SK-N-SH (cell line): ENCODE data around the gene ARHGEF7. TPM values are rescaled to one million over a fixed set of nuclear protein-coding genes. Genes with fewer than 3 reads are reported as not detected.

Experiments used
- CTCF ChIA-PET: fragments of 300-600, 350-600 bp; formaldehyde crosslinking; extraction: SDS; loops from one replicate; lab custom pipeline; 2021; lab: Yijun Ruan, JAX
- POLR2A ChIA-PET: fragments of 350-600 bp; sonication (Branson Sonifier 250); formaldehyde crosslinking; extraction: SDS; loops from one replicate; lab custom pipeline; 2020; ENCODE audit warnings: antibody characterized with exemption, inconsistent platforms; lab: Yijun Ruan, JAX
- DNase-seq: peaks from one replicate; pipeline ENCODE4 v3.0.0; 2012
- H2AFZ ChIP-seq: fragments of 200-600 bp; sonication (generic); 2 replicates; pipeline ENCODE4 v1.8.1; 2016; ENCODE audit warnings: antibody characterized with exemption, mild to moderate bottlenecking, low read depth
- H3F3A ChIP-seq: fragments of 200-600 bp; sonication (generic); replicated peaks from 2 replicates; pipeline ENCODE3; 2016; ENCODE audit warnings: antibody characterized with exemption, mild to moderate bottlenecking; ENCODE audit not compliant: insufficient read depth
- H3K27ac ChIP-seq, 2 experiments: fragments of 200-500 bp in 1 of 2; fragments of 200-600 bp in 1 of 2; sonication (Bioruptor generic) in 1 of 2; sonication (generic), shearing (Covaris generic) in 1 of 2; 2 replicates each; pipeline versions ENCODE4 v1.5.1 to v1.6.1; 2014 to 2016; ENCODE audit warnings: low read depth in 2 of 2, inconsistent platforms in 1 of 2, low read length in 1 of 2, mild to moderate bottlenecking in 1 of 2, mixed read lengths in 1 of 2
- H3K27me3 ChIP-seq: fragments of 200-600 bp; sonication (generic), shearing (Covaris generic); 2 replicates; pipeline ENCODE4 v1.6.1; 2016; ENCODE audit warnings: mixed run types; ENCODE audit not compliant: insufficient read depth
- H3K36me3 ChIP-seq, 2 experiments: fragments of 200-500 bp in 1 of 2; fragments of 200-600 bp in 1 of 2; sonication (Bioruptor generic) in 1 of 2; sonication (generic) in 1 of 2; replicated peaks in 1 of 2; 2 replicates each; pipeline versions ENCODE3 to v1.5.1; 2014 to 2016; ENCODE audit warnings: low read length in 1 of 2, mild to moderate bottlenecking in 1 of 2; ENCODE audit not compliant: insufficient read depth in 2 of 2, control insufficient read depth in 1 of 2
- H3K4me1 ChIP-seq, 2 experiments: fragments of 200-500 bp in 1 of 2; fragments of 200-600 bp in 1 of 2; sonication (Bioruptor generic) in 1 of 2; sonication (generic), shearing (Covaris generic) in 1 of 2; 2 replicates each; pipeline versions ENCODE4 v1.5.1 to v1.6.1; 2014 to 2016; ENCODE audit warnings: low read depth in 1 of 2, low read length in 1 of 2, mixed run types in 1 of 2; ENCODE audit not compliant: insufficient read depth in 2 of 2, control insufficient read depth in 1 of 2
- H3K4me2 ChIP-seq: fragments of 200-600 bp; sonication (generic), shearing (Covaris generic); 2 replicates; pipeline ENCODE4 v1.6.1; 2017; ENCODE audit warnings: mixed run types
- H3K4me3 ChIP-seq, 2 experiments: fragments of 200-500 bp in 1 of 2; fragments of 200-600 bp in 1 of 2; sonication (Bioruptor generic) in 1 of 2; sonication (generic), shearing (Covaris generic) in 1 of 2; 2 replicates each; pipeline versions ENCODE4 v1.5.1 to v1.8.1; 2014 to 2016; ENCODE audit warnings: low read depth in 2 of 2, inconsistent platforms in 1 of 2, low read length in 1 of 2, mild to moderate bottlenecking in 1 of 2, mixed read lengths in 1 of 2, moderate library complexity in 1 of 2
- H3K79me2 ChIP-seq: fragments of 200-600 bp; sonication (generic); 2 replicates; pipeline ENCODE4 v1.8.1; 2017; ENCODE audit warnings: mild to moderate bottlenecking; ENCODE audit not compliant: insufficient read depth
- H3K9ac ChIP-seq: fragments of 200-600 bp; sonication (generic); 2 replicates; pipeline ENCODE4 v1.6.1; 2017; ENCODE audit warnings: mixed run types
- H3K9me2 ChIP-seq: fragments of 200-600 bp; sonication (generic); 2 replicates; pipeline ENCODE4 v1.6.1; 2017; ENCODE audit warnings: mixed run types
- H3K9me3 ChIP-seq: fragments of 200-600 bp; sonication (generic); 2 replicates; pipeline ENCODE4 v1.6.1; 2017; ENCODE audit warnings: mixed run types, mild to moderate bottlenecking, moderate library complexity
- H4K20me1 ChIP-seq: fragments of 200-600 bp; sonication (generic); 2 replicates; pipeline ENCODE4 v1.6.1; 2017; ENCODE audit warnings: mild to moderate bottlenecking, mixed run types; ENCODE audit not compliant: insufficient read depth
- ELF1 ChIP-seq: IDR thresholded peaks from 2 replicates; pipeline ENCODE4 v1.4.0; 2012
- EP300 ChIP-seq, 2 experiments: IDR thresholded peaks; 2 replicates each; pipeline versions ENCODE4 v1.4.0 to v1.6.1; 2012; ENCODE audit warnings: borderline replicate concordance in 1 of 2, low read depth in 1 of 2, low read length in 1 of 2
- FOSL2 ChIP-seq: IDR thresholded peaks from 2 replicates; pipeline ENCODE4 v1.4.0; 2012; ENCODE audit warnings: low read depth, mild to moderate bottlenecking, moderate library complexity, borderline replicate concordance
- FOXJ3 ChIP-seq: sonication (generic); formaldehyde crosslinking; IDR thresholded peaks from 2 replicates; pipeline ENCODE4 v1.5.1; 2020; ENCODE audit warnings: mild to moderate bottlenecking, missing genetic modification reagents
- FOXM1 ChIP-seq: IDR thresholded peaks from 2 replicates; pipeline ENCODE4 v1.4.0; 2012; ENCODE audit warnings: low read depth, mild to moderate bottlenecking
- GABPA ChIP-seq: IDR thresholded peaks from 2 replicates; pipeline ENCODE4 v1.4.0; 2012; ENCODE audit warnings: low read depth, mild to moderate bottlenecking
- GATA2 ChIP-seq: sonication (generic); formaldehyde crosslinking; IDR thresholded peaks from 2 replicates; pipeline ENCODE4 v1.5.0; 2020; ENCODE audit warnings: mild to moderate bottlenecking, missing genetic modification reagents
- IRF3 ChIP-seq: fragments of 150-350 bp; IDR thresholded peaks from 2 replicates; pipeline ENCODE4 v1.6.1; 2016; ENCODE audit warnings: mild to moderate bottlenecking, low read depth, low read length
- JUND ChIP-seq: IDR thresholded peaks from 2 replicates; pipeline ENCODE4 v1.4.0; 2012
- MEF2A ChIP-seq: IDR thresholded peaks from 2 replicates; pipeline ENCODE4 v1.4.0; 2012; ENCODE audit warnings: low read depth, borderline replicate concordance
- MXI1 ChIP-seq: IDR thresholded peaks from 2 replicates; pipeline ENCODE4 v1.6.1; 2012; ENCODE audit warnings: mild to moderate bottlenecking, low read depth, low read length, improper control_type of control experiment
- NFIC ChIP-seq: IDR thresholded peaks from 2 replicates; pipeline ENCODE4 v1.4.0; 2012; ENCODE audit warnings: borderline replicate concordance
- RAD21 ChIP-seq: IDR thresholded peaks from 2 replicates; pipeline ENCODE4 v1.6.1; 2012; ENCODE audit warnings: mild to moderate bottlenecking, low read length
- RCOR1 ChIP-seq: fragments of 150-350 bp; IDR thresholded peaks from 2 replicates; pipeline ENCODE4 v1.6.1; 2017; ENCODE audit warnings: antibody characterized with exemption, low read length
- SMC3 ChIP-seq: IDR thresholded peaks from 2 replicates; pipeline ENCODE4 v1.6.1; 2012; ENCODE audit warnings: low read depth, low read length, improper control_type of control experiment
- TAF1 ChIP-seq: IDR thresholded peaks from 2 replicates; pipeline ENCODE4 v1.6.1; 2012; ENCODE audit warnings: low read depth, mild to moderate bottlenecking, low read length, moderate library complexity, borderline replicate concordance
- TCF12 ChIP-seq: IDR thresholded peaks from 2 replicates; pipeline ENCODE4 v1.4.0; 2012
- TEAD4 ChIP-seq: IDR thresholded peaks from 2 replicates; pipeline ENCODE4 v1.4.0; 2012; ENCODE audit warnings: mild to moderate bottlenecking, borderline replicate concordance; ENCODE audit not compliant: insufficient read depth
- ZBTB33 ChIP-seq: IDR thresholded peaks from 2 replicates; pipeline ENCODE4 v1.4.0; 2012; ENCODE audit warnings: low read depth, borderline replicate concordance
- WGBS: methylation state at CpG from one replicate; pipeline ENCODE4 v1.1.6; 2017; ENCODE audit warnings: low lambda C conversion rate; 5-methylcytosine and 5-hydroxymethylcytosine counted together
- polyA plus RNA-seq, 3 experiments: library from polyadenylated mRNA; depleted of rRNA; stranded (reverse); fragments of >200 nt; gene quantifications; 2 replicates each; pipeline ENCODE4 v1.2.3, GENCODE V29; 2012
- TF ChIP-seq, protein P1 (sequence below): IDR thresholded peaks from 2 replicates; pipeline ENCODE4; 2012
- TF ChIP-seq, protein P2 (sequence below): IDR thresholded peaks from 2 replicates; pipeline ENCODE4 v1.4.0; 2012; ENCODE audit warnings: low read depth, borderline replicate concordance

Gene ARHGEF7
- polyA plus RNA-seq, 1 of the 3 experiments (the other 2 are of a cell fraction): 21.6 TPM

- H3K79me2 ChIP-seq: no peaks in the 10 kb centered on the region
- H3K27ac ChIP-seq: no peak overlapping the region
- TF ChIP-seq GATA2 (CRISPR knock-in tag) (no peak), RCOR1 (no peak), TAF1 (no peak), SMC3 (no peak), FOSL2 (no peak), TEAD4 (no peak), GABPA (no peak), JUND (no peak), IRF3 (no peak)
- TF ChIP-seq, protein P1, sequence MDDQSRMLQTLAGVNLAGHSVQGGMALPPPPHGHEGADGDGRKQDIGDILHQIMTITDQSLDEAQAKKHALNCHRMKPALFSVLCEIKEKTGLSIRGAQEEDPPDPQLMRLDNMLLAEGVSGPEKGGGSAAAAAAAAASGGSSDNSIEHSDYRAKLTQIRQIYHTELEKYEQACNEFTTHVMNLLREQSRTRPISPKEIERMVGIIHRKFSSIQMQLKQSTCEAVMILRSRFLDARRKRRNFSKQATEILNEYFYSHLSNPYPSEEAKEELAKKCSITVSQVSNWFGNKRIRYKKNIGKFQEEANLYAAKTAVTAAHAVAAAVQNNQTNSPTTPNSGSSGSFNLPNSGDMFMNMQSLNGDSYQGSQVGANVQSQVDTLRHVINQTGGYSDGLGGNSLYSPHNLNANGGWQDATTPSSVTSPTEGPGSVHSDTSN: no peak
- TF ChIP-seq, protein P2, sequence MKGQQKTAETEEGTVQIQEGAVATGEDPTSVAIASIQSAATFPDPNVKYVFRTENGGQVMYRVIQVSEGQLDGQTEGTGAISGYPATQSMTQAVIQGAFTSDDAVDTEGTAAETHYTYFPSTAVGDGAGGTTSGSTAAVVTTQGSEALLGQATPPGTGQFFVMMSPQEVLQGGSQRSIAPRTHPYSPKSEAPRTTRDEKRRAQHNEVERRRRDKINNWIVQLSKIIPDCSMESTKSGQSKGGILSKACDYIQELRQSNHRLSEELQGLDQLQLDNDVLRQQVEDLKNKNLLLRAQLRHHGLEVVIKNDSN: no peak
- TF ChIP-seq, all 33 proteins: peak for 0
- WGBS: 97% methylated on average over 11 of the region's 11 CpGs
- no peak for DNase-seq
- no peaks in the 10 kb centered on the region for H3K9me3 ChIP-seq
- H3K36me3 ChIP-seq: peaks cover 55 to 65% of the 10 kb centered on the region in 2 experiments
- H3K4me1 ChIP-seq: no peaks in the 10 kb centered on the region
- H3K9me2 ChIP-seq: no peaks in the 10 kb centered on the region
- POLR2A ChIA-PET: no interaction called here
- H3K27me3 ChIP-seq: no peaks in the 10 kb centered on the region
- CTCF ChIA-PET: no interaction called here
- no peaks in the 10 kb centered on the region for H3F3A ChIP-seq
- H3K9ac ChIP-seq: no peak overlapping the region
- H3K4me2 ChIP-seq: no peak overlapping the region
- H2AFZ ChIP-seq: no peak overlapping the region
- no peaks in the 10 kb centered on the region for H4K20me1 ChIP-seq
- no peak overlapping the region for H3K4me3 ChIP-seq
These were observed 188.4 kb downstream of the ARHGEF7 start for GRCh38 chr13:111303559-111303958.

DNA sequence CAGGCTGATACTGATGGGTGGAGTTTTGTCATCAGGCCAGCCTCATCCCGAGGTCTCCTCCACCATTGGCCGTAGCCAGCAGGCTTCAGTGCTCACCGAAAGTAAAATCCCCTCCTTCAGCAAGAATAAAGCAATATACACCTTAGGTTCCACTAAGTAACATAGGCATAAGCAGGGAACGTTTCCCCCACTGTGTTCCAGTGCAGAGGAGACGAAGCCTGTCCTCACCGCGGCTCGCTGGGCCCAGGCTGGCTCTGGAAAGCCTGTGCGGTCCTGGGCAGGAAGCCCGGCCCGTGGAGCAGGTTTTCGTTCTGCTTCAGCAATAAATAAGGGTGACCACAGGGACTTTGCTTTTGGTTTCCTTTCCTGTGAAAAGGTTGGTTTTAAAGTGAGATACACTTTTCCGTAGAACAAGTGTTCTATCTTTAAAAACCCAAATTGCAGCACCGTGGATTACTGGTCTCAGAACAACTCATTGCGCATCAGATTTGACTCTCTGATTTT lies 189.0 kb downstream of the ARHGEF7 start:
- Histone ChIP-seq H3K4me2 (no peak overlapping the region), H3K9me3 (no peaks in the 10 kb centered on the region), H3K27me3 (no peaks in the 10 kb centered on the region), H3K4me3 (no peak overlapping the region), H3K79me2 (no peaks in the 10 kb centered on the region), H3K4me1 (no peaks in the 10 kb centered on the region), H3K36me3 (peaks cover 55 to 63% of the 10 kb centered on the region in 2 experiments), H3K9ac (no peak overlapping the region), H4K20me1 (no peaks in the 10 kb centered on the region), H2AFZ (no peak overlapping the region), H3K9me2 (no peaks in the 10 kb centered on the region), H3F3A (no peaks in the 10 kb centered on the region), H3K27ac (no peak overlapping the region)
- WGBS: 95% methylated on average over 13 of the region's 15 CpGs
- no peak for DNase-seq
- TF ChIP-seq TEAD4: no peak
- no peak for TF ChIP-seq FOXJ3 (CRISPR knock-in tag)
- TF ChIP-seq NFIC: no peak
- TF ChIP-seq RAD21: no peak
- no peak for TF ChIP-seq IRF3
- no peak for TF ChIP-seq ELF1
- no peak for TF ChIP-seq TCF12
- no peak for TF ChIP-seq ZBTB33
- no peak for TF ChIP-seq MXI1
- TF ChIP-seq FOXM1: no peak
- TF ChIP-seq MEF2A: no peak
- no peak for TF ChIP-seq EP300 (IDR thresholded peaks at IDR 0.05; ENCODE audit: borderline replicate concordance in 1 of 2, low read depth in 1 of 2, low read length in 1 of 2)
- POLR2A ChIA-PET: no interaction called here
- CTCF ChIA-PET: no interaction called here
